ENCODE results near the gene PRORP. TPM values are rescaled to one million over a fixed set of nuclear protein-coding genes. Genes with fewer than 3 reads are reported as not detected.

The PRORP gene
- total RNA-seq: 10 to 100 TPM; 30.6 to 34.4 TPM

- POLR2A ChIA-PET: interaction anchor here (0.5 to 7.2 kb wide), 13 partner anchors 9 to 426 kb away, joined by 3 to 56 read pairs (median 4); partner anchors contain the start of genes FAM177A1 and NFKBIA
- CTCF ChIA-PET: interaction anchor here (0.9 to 2.5 kb wide), 6 partner anchors 14 to 294 kb away, joined by 3 to 8 read pairs (median 3); no protein-coding TSS in a partner anchor
- ATAC-seq: peak; percentile 86
- Mint-ChIP-seq H3K36me3 (ENCODE audit: low read depth) (peaks cover 30% of the 10 kb centered on the region), H3K9me3 (no peaks in the 10 kb centered on the region), H3K27me3 (no peaks in the 10 kb centered on the region), H3K27ac (peak within 1 kb of the TSS; percentile 99), H3K4me1 (ENCODE audit: low read depth) (peaks cover 58% of the 10 kb centered on the region), H3K4me3 (peak within 1 kb of the TSS; percentile 84)
- TF ChIP-seq, protein P1, sequence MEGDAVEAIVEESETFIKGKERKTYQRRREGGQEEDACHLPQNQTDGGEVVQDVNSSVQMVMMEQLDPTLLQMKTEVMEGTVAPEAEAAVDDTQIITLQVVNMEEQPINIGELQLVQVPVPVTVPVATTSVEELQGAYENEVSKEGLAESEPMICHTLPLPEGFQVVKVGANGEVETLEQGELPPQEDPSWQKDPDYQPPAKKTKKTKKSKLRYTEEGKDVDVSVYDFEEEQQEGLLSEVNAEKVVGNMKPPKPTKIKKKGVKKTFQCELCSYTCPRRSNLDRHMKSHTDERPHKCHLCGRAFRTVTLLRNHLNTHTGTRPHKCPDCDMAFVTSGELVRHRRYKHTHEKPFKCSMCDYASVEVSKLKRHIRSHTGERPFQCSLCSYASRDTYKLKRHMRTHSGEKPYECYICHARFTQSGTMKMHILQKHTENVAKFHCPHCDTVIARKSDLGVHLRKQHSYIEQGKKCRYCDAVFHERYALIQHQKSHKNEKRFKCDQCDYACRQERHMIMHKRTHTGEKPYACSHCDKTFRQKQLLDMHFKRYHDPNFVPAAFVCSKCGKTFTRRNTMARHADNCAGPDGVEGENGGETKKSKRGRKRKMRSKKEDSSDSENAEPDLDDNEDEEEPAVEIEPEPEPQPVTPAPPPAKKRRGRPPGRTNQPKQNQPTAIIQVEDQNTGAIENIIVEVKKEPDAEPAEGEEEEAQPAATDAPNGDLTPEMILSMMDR (IDR thresholded peaks at IDR 0.05): no peak
- DNase-seq: peak; percentile 94
- intact Hi-C loops (cut with micrococcal nuclease): loop anchor here (2.0 to 5.0 kb wide), 3 partner anchors 139 to 295 kb away; partner anchors contain the start of genes PSMA6 and SRP54
Observed at GRCh38 chr14:35121887-35122695, at the start of gene PRORP, which contains the start of gene PPP2R3C. Gene PRORP, plus strand, starts transcription at chr14:35122552. Its CDS starts 694 bp downstream, at chr14:35123246. Gene PPP2R3C, minus strand, starts transcription at chr14:35121990. Its CDS starts 31 bp downstream, at chr14:35121959.

DNA sequence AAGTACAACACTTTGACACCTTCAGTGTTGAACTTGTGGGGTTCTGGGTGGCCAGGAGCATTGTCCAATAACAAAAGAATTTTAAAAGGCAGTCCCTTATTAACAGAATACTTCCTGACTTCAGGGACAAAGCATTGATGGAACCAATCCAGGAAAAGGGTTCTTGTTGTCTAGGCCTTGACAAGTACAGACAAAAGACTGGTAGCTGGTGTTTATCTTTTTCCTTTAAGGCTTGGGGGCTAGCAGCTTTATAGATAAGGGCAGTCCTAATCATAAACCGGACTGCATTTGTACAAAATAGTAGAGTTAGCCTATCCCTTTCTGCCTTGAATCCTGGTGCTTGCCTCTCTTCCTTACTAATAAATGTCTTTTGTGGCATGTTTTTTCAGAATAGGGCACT, 48.9 kb upstream of the PRORP start:
- H3K4me1 Mint-ChIP-seq (ENCODE audit: low read depth): peaks cover 4% of the 10 kb centered on the region
- no peaks in the 10 kb centered on the region for H3K9me3 Mint-ChIP-seq
- no peak overlapping the region for H3K4me3 Mint-ChIP-seq
- no peaks in the 10 kb centered on the region for H3K27me3 Mint-ChIP-seq
- DNase-seq (no peak), ATAC-seq (no peak)
- ChIA-PET POLR2A (no interaction called here), CTCF (no interaction called here)
- intact Hi-C loops (cut with micrococcal nuclease): no loop called here
- TF ChIP-seq, protein P1 (IDR thresholded peaks at IDR 0.05): no peak
- peaks cover 11% of the 10 kb centered on the region for H3K36me3 Mint-ChIP-seq (ENCODE audit: low read depth)
- H3K27ac Mint-ChIP-seq: no peak overlapping the region

DNA sequence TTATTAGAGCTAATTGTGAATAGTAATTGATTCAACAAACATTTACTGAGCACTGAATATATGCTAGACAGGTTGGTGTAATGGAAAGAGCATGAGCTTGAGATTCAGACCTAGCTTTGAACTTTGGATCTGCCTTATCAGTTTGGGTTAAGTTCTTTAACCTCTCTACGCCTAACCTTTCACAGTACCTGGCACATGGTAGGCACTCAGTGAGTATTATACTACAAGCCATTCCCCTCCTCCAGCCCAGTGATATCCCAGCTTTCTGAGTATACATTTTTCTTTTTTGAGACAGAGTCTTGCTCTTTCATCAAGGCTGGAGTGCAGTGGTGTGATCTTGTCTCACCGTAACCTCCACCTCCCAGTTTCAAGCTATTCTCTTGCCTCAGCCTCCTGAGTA, 44.3 kb upstream of the PRORP start:
- Mint-ChIP-seq H3K9me3 (no peaks in the 10 kb centered on the region), H3K4me3 (no peak overlapping the region), H3K27me3 (no peaks in the 10 kb centered on the region), H3K36me3 (ENCODE audit: low read depth) (peaks cover 7% of the 10 kb centered on the region), H3K27ac (no peak overlapping the region), H3K4me1 (ENCODE audit: low read depth) (no peaks in the 10 kb centered on the region)
- POLR2A ChIA-PET: no interaction called here
- no peak for ATAC-seq
- intact Hi-C loops (cut with micrococcal nuclease): no loop called here
- DNase-seq: no peak
- CTCF ChIA-PET: no interaction called here
- TF ChIP-seq, protein P1 (IDR thresholded peaks at IDR 0.05): no peak

DNA sequence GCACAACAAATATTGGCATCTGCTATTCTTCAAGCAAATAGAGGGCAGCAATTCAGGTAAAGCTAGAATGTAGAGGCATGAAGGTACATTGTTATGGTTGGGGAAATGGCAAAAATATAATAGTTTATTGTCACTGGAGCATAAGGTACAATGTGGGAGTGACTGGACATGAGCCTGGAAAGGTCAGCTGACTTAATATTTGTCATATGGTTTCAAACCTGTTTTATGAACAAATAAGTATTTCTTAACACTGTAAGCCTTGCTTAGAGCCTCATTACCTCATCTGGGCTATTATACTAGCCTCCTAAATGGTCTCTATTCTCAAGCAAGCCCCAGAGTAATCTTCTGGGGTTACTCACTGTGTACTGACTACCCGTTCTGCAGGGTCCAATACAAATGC, 42.6 kb upstream of the PRORP start:
- CTCF ChIA-PET: no interaction called here
- Mint-ChIP-seq H3K27ac (no peak overlapping the region), H3K9me3 (no peaks in the 10 kb centered on the region), H3K36me3 (ENCODE audit: low read depth) (peaks cover 16% of the 10 kb centered on the region), H3K4me3 (no peak overlapping the region), H3K27me3 (no peaks in the 10 kb centered on the region), H3K4me1 (ENCODE audit: low read depth) (no peaks in the 10 kb centered on the region)
- TF ChIP-seq, protein P1 (IDR thresholded peaks at IDR 0.05): no peak
- intact Hi-C loops (cut with micrococcal nuclease): no loop called here
- DNase-seq (no peak), ATAC-seq (no peak)
- POLR2A ChIA-PET: interaction anchor here (0.6 kb wide), 1 partner anchor 9 kb away, joined by 3 read pairs; no protein-coding TSS in a partner anchor

- no peaks in the 10 kb centered on the region for H3K4me1 Mint-ChIP-seq (ENCODE audit: low read depth)
- H3K9me3 Mint-ChIP-seq: no peaks in the 10 kb centered on the region
- intact Hi-C loops (cut with micrococcal nuclease): no loop called here
- no peak for ATAC-seq
- H3K27ac Mint-ChIP-seq: no peak overlapping the region
- POLR2A ChIA-PET: no interaction called here
- H3K36me3 Mint-ChIP-seq (ENCODE audit: low read depth): peaks cover 30% of the 10 kb centered on the region
- no peak overlapping the region for H3K4me3 Mint-ChIP-seq
- TF ChIP-seq, protein P1 (IDR thresholded peaks at IDR 0.05): no peak
- no peaks in the 10 kb centered on the region for H3K27me3 Mint-ChIP-seq
- CTCF ChIA-PET: no interaction called here
- no peak for DNase-seq
Observed at GRCh38 chr14:35083530-35084150, 38.7 kb upstream of the PRORP start.

Data from activated CD8-positive, alpha-beta T cell treated with anti-CD3 and anti-CD28 coated beads for 36 hours (primary cell).